Stimulated activated CD8-positive, alpha-beta memory T cell treated with anti-CD3 and anti-CD28 coated beads, Interleukin-4, amount 100 ng/mL, for 4 hours (primary cell): ENCODE data around the gene TBX10.
"Not testable (repeated sequence)": the region's sequence is repeated elsewhere in the genome, so short reads cannot be mapped to it uniquely, and the experiment has no call there.

ENCODE experiments used
- DNase-seq, 2 donors: peaks; one replicate each; pipeline ENCODE4 v3.0.0-alpha.2; 2020; ENCODE audit warnings: low read depth in 2 of 2, low spot score in 1 of 2

The TBX10 gene

GRCh38 chr11:67639438-67639859, at the start of gene TBX10:
TBX10 (minus strand) TSS chr11:67639763; CDS start chr11:67639472, 291 bp downstream.
- no peak for DNase-seq

- DNase-seq = no peak
Observed at GRCh38 chr11:67689178-67689577, 49.6 kb upstream of the TBX10 start.

- DNase-seq = no peak
Observed at GRCh38 chr11:67687986-67688385, 48.4 kb upstream of the TBX10 start.

DNA sequence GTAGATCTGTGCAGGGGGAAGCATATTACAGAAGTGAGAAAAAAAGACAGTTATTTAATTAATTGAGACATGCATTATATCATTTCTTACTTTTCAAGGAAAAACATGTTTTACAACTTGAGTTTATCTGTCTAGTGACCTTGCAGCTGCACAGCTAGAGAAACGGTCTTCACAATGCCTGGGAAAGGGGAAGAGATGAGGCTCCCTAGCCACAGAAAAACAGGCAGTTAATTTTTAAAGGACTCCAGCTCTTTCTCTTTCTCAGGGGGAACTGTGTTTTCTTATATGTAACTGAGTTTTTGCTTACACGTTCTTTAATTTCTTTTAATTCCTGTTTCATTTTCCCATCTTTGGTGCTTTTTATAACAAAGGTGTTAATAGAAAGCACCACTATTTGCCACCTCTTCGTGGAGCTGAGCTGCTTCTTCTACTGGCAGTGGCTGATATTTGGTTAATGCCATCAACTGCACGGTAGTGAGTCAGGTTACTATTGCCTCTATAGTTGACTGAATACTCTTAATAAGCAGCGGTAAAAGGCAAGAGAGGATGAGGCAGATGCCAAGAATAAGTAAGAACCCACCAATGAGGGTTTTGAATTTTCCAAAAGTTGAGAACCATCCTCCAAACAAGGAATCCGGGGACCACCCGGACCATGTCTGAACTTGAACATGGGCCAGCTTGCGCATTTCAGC, 46.2 kb upstream of the TBX10 start:
- not testable (repeated sequence) for DNase-seq

- DNase-seq = not testable (repeated sequence)
Observed at GRCh38 chr11:67682126-67683034, 42.8 kb upstream of the TBX10 start.

- no peak for DNase-seq
Observed at GRCh38 chr11:67680696-67681470, 41.3 kb upstream of the TBX10 start.

DNA sequence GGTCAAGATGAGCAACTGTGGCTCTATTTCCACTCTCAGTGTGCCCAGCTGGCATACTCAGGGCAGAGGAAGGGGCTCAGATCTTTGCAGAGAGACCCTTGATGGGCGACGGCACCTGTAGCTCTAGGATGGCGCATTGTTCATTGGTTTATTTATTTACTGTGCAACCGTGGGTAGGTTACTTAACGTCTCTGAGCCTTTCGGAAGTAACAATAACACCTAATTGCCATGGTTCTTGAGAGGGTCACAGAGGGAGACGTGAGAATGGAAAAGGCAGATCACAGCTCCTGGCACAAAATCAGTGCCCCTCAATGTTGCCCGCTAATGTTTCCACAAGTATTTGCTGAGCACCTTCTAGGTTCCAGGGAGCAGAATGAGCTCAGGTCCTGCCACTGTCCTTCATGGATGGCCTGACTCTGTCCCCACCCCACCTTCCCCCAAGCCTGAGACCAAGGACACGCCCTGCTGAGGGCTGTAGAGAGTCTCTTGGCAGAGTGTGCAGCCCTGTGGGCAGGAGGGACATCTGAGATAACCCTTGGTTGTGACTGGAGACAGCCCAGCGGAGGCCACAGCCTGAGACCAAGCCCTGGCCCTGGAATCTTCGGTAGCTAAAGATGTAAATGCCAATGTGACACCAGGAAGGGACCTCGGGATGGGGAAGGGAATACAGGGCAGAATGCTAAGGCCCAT, 35.6 kb upstream of the TBX10 start:
- DNase-seq = no peak

DNA sequence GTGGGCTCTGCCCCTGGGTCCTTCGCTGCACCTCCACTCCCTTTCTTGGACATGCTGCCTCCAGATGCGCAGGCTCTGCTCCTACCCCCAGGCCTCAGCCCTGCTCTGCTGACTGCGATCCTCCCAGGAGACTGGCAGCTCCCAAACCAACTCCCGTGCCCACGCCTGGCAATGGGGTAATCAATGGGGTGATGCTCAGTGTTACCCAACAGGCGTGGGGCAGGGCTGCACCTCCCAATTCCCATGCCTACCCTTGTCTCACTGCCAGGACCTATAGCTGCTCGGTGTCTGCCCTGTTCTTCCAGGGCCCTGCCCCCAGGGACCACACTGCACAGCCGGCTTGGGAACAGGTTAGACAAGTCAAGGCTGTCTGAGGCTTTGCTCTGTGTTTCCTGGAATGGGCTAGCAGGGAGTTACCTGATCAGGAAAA, 34.9 kb upstream of the TBX10 start, which contains the start of gene ALDH3B2:
Gene ALDH3B2, minus strand, starts transcription at position 182 of the 430 bp plus-strand sequence. CDS start 7,688 bp downstream, outside the sequence.
- DNase-seq = no peak

- no peak for DNase-seq
Observed at GRCh38 chr11:67673902-67674301, 34.3 kb upstream of the TBX10 start.

GRCh38 chr11:67673358-67673757, 33.8 kb upstream of the TBX10 start:
- DNase-seq = no peak

GRCh38 chr11:67671211-67671520, 31.6 kb upstream of the TBX10 start:
- no peak for DNase-seq

GRCh38 chr11:67670316-67671210, 31.0 kb upstream of the TBX10 start:
- DNase-seq = no peak

- no peak for DNase-seq
Observed at GRCh38 chr11:67668192-67668551, 28.6 kb upstream of the TBX10 start.

DNA sequence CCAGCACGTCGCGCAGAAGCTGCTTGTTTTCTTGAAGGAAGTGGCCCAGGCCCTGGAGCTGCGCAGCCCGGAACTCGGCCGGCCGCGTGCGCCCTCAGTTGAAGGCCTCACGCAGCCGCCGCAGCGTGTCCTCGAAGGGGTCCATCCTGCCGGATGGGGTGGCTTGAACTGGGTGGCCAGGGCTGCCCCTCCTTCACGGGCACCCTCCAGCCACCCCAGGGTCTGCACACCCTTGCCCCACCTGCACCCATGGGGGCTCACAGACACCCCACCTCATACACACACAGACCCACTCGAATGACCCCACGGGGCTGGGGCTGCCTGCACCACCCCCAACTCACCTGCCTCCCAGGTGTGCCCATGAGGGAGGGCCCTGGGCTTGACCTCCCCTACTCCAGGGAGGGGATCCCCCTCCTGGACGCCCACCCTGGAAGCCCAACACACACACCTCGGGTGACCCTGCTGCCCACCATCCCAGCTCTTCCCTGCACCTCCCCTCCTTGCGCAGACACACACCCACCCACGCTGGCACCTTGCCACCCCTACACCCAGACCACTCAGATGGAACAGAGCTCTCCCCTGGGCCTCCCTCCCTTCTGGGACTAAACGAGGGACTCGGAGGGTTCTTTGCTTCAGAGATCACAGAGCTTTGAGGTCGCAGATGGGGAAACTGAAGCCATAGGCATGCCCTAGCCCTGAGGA, 28.1 kb upstream of the TBX10 start:
- no peak for DNase-seq

DNA sequence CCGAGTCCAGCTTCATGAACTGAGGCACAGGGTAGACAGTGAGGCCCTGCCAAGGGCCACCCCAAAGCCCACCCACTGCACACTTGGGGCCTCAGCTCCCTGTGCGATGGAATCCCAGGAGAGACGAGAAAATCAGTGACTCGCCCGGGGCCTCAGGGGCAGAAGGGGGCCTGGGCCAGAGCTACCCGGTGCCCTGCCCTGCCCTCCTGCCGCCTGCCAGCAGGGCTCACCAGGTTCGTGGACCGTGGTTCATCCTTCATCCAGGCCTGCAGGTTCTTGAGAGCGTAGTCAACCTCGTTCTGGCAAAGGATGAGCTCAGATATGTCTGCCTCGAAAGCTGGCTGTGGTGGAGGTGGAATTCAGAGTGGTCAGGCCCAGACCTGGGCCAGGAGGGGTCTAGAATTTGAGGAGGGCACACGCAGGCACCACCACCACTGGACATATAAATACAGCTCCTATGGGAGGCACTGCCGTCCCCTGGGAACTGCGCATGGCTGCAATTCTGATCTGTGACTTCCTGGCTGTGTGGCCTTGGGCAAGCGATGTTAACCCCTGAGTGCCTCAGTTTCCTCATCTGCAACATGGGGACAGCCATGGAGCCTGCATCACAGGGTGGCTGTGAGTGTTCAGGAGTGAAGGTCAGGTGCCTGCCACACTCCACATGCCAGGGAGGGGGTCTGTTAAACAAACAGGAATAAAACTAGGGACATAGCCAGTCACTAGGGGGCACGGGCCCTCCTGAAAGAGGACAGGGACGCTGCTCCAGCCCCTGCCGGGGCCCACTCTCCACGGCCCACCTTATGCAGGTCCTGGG, 27.3 kb upstream of the TBX10 start:
- no peak for DNase-seq

- DNase-seq = no peak
Observed at GRCh38 chr11:67666303-67666645, 26.7 kb upstream of the TBX10 start.

- DNase-seq = no peak
Observed at GRCh38 chr11:67665541-67666302, 26.2 kb upstream of the TBX10 start.
